Measurements from ENCODE around the gene CELSR1.
A peak's percentile ranks its signal among the peaks of the same experiment; 100 is the strongest.

Gene CELSR1

DNA sequence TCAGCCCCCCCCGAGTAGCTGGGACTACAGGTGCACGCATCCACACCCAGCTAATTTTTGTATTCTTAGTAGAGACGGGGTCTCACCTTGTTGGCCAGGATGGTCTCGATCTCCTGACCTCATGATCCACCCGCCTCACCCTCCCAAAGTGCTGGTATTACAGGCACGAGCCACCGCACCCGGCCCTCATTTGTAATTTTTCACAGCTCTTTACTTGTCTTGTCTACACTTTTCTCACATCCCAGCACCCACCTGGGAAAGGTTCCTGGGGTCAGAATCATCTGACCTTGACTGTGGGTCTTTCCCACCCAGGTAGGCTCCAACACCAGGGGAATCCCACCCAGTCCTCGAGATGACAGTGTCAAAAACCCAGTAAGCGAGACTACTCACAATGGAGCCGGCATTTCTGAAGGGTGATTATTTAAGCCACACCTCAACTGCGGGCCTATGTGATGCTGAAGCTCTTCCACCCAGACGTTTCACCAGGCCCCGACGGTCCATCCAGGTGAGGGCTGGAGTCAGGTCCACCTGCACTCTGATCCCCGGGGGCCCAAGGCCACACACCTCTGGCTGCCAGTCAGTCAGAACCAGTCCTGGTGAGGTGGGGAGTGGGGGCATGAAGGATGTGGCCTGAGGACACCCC is 23.4 kb downstream of the CELSR1 start:
- peaks cover 9% of the 10 kb centered on the region; the same call in 1 of the 2 replicates for H3K4me1 ChIP-seq (ENCODE audit: insufficient read depth, low read length)
- no peaks in the 10 kb centered on the region for H3K9me3 ChIP-seq (ENCODE audit: insufficient read depth, low read depth, low read length)
- H3K36me3 ChIP-seq (ENCODE audit: insufficient read depth, low read depth, low read length) = no peaks in the 10 kb centered on the region
- no peaks in the 10 kb centered on the region; the same call in 1 of the 2 replicates for H3K27me3 ChIP-seq (ENCODE audit: insufficient read depth, low read length)
- no peak overlapping the region for H3K27ac ChIP-seq (ENCODE audit: low read length)
- no peak overlapping the region for H3K9ac ChIP-seq (ENCODE audit: low read depth, low read length)
- H3K4me3 ChIP-seq (ENCODE audit: low read length) = no peak overlapping the region

DNA sequence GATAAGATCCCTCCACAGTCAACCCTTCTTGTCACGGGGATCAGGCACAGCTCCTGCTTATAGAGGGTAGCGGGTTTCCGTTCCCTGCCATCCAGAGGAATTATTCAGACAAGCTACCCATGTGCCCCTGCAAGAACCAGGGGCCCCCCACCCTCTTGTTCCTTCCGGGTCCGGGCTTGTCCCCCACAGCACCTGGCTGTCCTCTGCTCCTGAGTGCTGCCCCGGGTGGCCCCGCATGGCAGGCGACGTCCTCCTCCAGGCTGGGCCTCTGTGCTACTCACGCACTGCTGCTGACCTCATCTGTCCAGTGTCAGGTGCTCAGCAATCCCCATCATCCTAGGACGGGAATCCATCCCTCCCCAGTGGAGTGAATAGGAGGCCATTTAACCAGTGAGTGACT is 24.7 kb downstream of the CELSR1 start:
- no peaks in the 10 kb centered on the region for H3K36me3 ChIP-seq (ENCODE audit: insufficient read depth, low read depth, low read length)
- H3K4me3 ChIP-seq (ENCODE audit: low read length) = no peak overlapping the region
- no peaks in the 10 kb centered on the region; the same call in 1 of the 2 replicates for H3K27me3 ChIP-seq (ENCODE audit: insufficient read depth, low read length)
- no peaks in the 10 kb centered on the region for H3K9me3 ChIP-seq (ENCODE audit: insufficient read depth, low read depth, low read length)
- peaks cover 15% of the 10 kb centered on the region; the same call in 1 of the 2 replicates for H3K4me1 ChIP-seq (ENCODE audit: insufficient read depth, low read length)
- no peak overlapping the region for H3K27ac ChIP-seq (ENCODE audit: low read length)
- no peak overlapping the region for H3K9ac ChIP-seq (ENCODE audit: low read depth, low read length)

DNA sequence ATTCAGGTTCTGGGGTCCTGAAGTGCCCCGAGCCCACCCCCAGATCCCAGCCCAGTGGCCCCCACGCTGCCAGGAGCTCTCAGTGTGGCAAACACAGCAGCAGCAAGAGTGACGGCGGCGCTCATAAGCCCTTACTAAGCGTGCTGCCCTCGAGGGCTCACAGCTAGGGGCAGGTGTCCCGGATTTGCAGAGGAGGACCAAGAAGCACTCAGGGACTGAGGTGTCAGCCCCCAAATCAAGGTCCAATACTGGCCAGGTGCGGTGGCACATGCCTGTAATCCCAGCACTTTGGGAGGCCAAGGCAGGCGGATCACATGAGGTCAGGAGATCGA is 25.4 kb downstream of the CELSR1 start:
- Histone ChIP-seq H3K4me1 (ENCODE audit: insufficient read depth, low read length) (peaks cover 19% of the 10 kb centered on the region; the same call in 1 of the 2 replicates), H3K4me3 (ENCODE audit: low read length) (no peak overlapping the region), H3K36me3 (ENCODE audit: insufficient read depth, low read depth, low read length) (no peaks in the 10 kb centered on the region), H3K27me3 (ENCODE audit: insufficient read depth, low read length) (no peaks in the 10 kb centered on the region; the same call in 1 of the 2 replicates), H3K9me3 (ENCODE audit: insufficient read depth, low read depth, low read length) (no peaks in the 10 kb centered on the region), H3K27ac (ENCODE audit: low read length) (no peak overlapping the region), H3K9ac (ENCODE audit: low read depth, low read length) (no peak overlapping the region)

DNA sequence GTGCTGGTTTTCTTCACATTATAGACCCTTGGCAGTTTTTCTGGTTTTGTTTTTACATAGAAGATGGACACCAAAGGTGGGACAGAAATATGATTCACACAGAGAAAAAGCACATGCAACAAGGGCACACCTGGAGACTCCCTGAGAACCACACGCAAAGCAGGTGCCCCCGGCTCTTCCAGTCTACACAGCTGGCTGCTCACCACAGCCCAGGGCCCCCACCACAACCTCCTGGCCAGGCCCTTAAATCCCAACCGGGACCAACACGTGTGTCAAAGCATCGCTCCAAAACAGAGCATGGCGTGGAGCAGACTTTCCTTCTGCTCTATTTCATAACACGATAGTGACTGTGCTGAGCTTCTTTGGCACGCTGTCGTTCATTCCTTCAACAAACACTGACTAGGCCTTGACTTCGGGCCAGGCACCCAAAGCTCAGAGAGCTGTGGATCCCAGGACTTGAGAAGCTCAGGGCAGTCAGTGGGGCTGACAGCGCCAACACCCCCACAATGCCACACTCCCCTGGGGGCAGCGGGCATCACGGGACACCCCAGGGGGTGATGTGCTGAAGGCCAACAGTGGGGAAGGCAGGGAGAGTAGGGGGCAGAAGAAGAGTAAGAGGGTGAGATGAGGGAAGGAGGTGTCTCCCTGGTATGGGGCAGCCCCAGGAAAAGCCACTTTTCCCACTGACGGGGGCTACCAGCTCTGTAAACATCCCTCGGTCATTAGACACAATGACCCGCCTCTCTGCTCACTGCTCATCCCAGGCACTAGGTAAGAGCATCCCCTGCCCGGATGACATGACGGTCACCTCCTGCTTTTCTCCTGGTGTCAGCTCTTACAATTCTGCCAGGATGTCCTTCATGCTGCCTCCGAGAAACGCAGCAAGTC is 26.0 kb downstream of the CELSR1 start:
- H3K27ac ChIP-seq (ENCODE audit: low read length) = no peak overlapping the region
- H3K27me3 ChIP-seq (ENCODE audit: insufficient read depth, low read length) = no peaks in the 10 kb centered on the region; the same call in 1 of the 2 replicates
- peaks cover 19% of the 10 kb centered on the region; the same call in 1 of the 2 replicates for H3K4me1 ChIP-seq (ENCODE audit: insufficient read depth, low read length)
- H3K4me3 ChIP-seq (ENCODE audit: low read length) = no peak overlapping the region
- no peaks in the 10 kb centered on the region for H3K36me3 ChIP-seq (ENCODE audit: insufficient read depth, low read depth, low read length)
- no peak overlapping the region for H3K9ac ChIP-seq (ENCODE audit: low read depth, low read length)
- H3K9me3 ChIP-seq (ENCODE audit: insufficient read depth, low read depth, low read length) = no peaks in the 10 kb centered on the region

DNA sequence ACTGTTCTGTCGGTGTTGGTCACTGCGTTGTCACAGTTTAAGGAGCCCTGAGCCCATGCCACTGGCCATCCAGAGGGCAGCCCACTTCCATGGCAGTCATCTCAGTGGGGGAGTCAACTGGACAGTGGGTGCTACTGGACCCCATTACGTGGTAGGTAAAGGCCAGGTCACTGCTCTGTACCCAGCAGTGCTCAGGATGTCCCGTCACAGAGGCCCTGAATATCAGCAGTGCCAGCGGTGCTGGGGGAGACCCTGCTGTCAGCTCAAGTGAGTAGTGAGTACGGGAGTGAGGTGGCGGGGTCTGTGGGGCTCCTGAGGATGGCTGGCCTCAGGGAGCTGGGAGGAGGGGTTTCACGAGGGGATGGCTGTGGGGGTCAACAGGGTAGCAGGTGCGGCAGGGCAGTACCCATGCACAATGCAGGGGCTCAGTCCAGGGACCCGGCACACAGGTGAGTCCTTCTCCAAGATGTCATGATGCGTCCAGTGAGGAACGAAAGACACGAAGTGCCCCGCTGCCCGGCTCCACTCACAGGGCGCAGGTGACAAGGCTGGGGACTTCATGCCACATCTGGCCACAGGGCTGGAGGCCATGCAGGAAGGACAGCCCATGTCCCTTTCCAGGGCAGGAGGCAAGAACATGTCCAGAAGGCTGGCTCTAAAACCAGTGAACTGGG is 27.9 kb downstream of the CELSR1 start:
- H3K9me3 ChIP-seq (ENCODE audit: insufficient read depth, low read depth, low read length) = no peaks in the 10 kb centered on the region
- H3K27ac ChIP-seq (ENCODE audit: low read length) = no peak overlapping the region
- H3K4me3 ChIP-seq (ENCODE audit: low read length) = peak overlapping the region; percentile 41; the same call in 1 of the 2 replicates
- H3K4me1 ChIP-seq (ENCODE audit: insufficient read depth, low read length) = peaks cover 19% of the 10 kb centered on the region; the same call in 1 of the 2 replicates
- H3K36me3 ChIP-seq (ENCODE audit: insufficient read depth, low read depth, low read length) = no peaks in the 10 kb centered on the region
- H3K27me3 ChIP-seq (ENCODE audit: insufficient read depth, low read length) = no peaks in the 10 kb centered on the region; the same call in 1 of the 2 replicates
- peak overlapping the region; percentile 37; the same call in 1 of the 2 replicates for H3K9ac ChIP-seq (ENCODE audit: low read depth, low read length)

DNA sequence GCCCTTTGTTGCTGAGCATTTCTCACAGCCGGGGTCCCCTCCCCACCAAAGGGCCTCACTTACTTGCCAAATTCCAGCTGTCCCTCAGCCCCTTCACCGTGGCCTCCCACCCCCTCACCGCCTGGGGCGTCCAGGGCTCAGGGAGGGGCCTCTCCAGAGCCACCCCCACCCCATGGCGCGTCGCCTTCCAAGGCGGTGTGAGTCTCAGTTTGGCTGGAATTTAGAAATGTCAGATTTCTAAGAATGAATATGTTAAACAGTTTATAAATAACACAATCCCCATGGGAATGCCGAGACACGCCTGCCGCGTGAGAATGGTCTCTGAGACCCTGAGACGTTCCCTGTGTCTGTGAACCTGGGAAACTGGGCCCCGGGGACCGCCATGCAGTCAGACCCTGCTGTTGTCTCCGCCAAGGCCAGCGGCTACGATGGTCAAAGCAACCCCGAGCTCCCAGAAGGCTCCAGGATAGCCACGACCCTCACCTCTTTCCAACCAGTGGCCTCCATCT is 28.9 kb downstream of the CELSR1 start:
- no peaks in the 10 kb centered on the region; the same call in 1 of the 2 replicates for H3K27me3 ChIP-seq (ENCODE audit: insufficient read depth, low read length)
- no peak overlapping the region for H3K27ac ChIP-seq (ENCODE audit: low read length)

DNA sequence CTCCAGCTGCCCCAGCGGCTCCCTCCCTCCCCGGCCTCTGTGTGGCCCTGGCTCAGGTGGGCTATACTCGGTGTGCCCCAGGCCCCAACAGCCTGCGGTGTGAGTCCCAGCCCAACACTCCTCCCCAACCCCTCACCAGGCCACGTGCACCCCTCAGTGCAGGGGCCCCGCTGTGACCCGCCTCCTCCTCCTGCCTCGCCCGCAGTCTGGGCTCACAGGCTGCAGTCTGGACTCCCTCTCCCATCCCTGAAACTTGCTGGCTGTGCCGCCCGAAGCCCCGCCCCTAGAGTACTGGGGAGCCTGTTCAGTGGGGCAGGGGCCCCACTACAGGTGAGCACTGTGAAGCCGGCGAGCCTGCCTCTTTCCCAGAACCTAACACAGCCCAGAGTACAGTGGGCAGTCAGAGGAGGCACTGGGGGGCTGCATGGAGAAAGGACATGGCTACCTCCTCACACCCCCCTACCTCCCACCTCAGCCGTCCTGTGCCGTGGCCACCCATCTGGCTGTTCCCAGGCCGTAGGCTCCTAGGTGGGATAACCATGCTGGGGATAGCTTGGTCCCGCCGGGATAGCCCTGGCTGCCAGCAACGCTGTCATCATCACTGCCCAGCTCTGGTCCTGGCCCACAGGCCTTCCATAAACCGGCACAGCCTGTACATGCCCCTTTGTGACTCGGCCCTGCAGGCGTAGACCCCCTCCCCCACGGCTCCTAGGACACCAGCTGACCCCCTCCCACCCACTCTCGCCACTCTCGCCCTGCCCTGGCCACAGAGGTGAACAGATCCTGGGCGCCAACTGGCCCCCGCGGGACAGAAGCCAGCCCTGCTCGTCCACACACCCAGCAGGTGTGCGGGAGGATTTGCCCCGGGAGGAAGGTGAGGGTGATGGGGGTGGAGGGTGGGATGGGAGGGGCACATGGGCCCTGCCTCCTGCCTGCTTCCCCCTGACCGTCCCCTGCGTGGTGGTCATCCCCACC is 29.7 kb downstream of the CELSR1 start:
- Histone ChIP-seq H3K27me3 (ENCODE audit: insufficient read depth, low read length) (no peaks in the 10 kb centered on the region; the same call in 1 of the 2 replicates), H3K9ac (ENCODE audit: low read depth, low read length) (no peak overlapping the region), H3K27ac (ENCODE audit: low read length) (no peak overlapping the region), H3K36me3 (ENCODE audit: insufficient read depth, low read depth, low read length) (no peaks in the 10 kb centered on the region), H3K9me3 (ENCODE audit: insufficient read depth, low read depth, low read length) (no peaks in the 10 kb centered on the region), H3K4me1 (ENCODE audit: insufficient read depth, low read length) (peaks cover 19% of the 10 kb centered on the region; the same call in 1 of the 2 replicates), H3K4me3 (ENCODE audit: low read length) (no peak overlapping the region)

More for the DNA sequence above, 28.9 kb downstream of the CELSR1 start:
- peaks cover 19% of the 10 kb centered on the region; the same call in 1 of the 2 replicates for H3K4me1 ChIP-seq (ENCODE audit: insufficient read depth, low read length)
- H3K9ac ChIP-seq (ENCODE audit: low read depth, low read length) = no peak overlapping the region
- no peak overlapping the region for H3K4me3 ChIP-seq (ENCODE audit: low read length)
- H3K9me3 ChIP-seq (ENCODE audit: insufficient read depth, low read depth, low read length) = no peaks in the 10 kb centered on the region
- no peaks in the 10 kb centered on the region for H3K36me3 ChIP-seq (ENCODE audit: insufficient read depth, low read depth, low read length)

DNA sequence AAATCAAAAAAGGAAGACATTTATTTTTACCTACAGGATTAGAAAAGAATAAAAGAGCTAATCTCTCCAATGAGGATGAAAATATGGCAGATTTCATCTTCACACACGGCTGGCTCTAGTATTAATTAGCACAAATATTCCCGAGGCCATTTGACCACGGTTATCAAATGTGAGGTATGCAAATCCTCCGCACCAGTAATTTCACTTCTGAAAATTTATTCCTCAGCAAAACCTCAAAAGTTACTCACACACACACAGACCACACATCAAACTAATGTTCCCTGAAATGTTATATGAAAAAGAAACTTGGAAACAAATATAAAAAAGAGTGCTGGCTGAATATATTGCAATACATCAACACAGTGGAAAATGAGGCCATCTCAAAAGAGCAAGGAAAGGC is 32.8 kb downstream of the CELSR1 start:
- no peak overlapping the region for H3K4me3 ChIP-seq (ENCODE audit: low read length)
- no peak overlapping the region for H3K27ac ChIP-seq (ENCODE audit: low read length)
- H3K9ac ChIP-seq (ENCODE audit: low read depth, low read length) = no peak overlapping the region
- H3K36me3 ChIP-seq (ENCODE audit: insufficient read depth, low read depth, low read length) = no peaks in the 10 kb centered on the region
- H3K9me3 ChIP-seq (ENCODE audit: insufficient read depth, low read depth, low read length) = no peaks in the 10 kb centered on the region
- H3K27me3 ChIP-seq (ENCODE audit: insufficient read depth, low read length) = peaks cover 2% of the 10 kb centered on the region; the same call in 1 of the 2 replicates
- peaks cover 18% of the 10 kb centered on the region; the same call in 1 of the 2 replicates for H3K4me1 ChIP-seq (ENCODE audit: insufficient read depth, low read length)

DNA sequence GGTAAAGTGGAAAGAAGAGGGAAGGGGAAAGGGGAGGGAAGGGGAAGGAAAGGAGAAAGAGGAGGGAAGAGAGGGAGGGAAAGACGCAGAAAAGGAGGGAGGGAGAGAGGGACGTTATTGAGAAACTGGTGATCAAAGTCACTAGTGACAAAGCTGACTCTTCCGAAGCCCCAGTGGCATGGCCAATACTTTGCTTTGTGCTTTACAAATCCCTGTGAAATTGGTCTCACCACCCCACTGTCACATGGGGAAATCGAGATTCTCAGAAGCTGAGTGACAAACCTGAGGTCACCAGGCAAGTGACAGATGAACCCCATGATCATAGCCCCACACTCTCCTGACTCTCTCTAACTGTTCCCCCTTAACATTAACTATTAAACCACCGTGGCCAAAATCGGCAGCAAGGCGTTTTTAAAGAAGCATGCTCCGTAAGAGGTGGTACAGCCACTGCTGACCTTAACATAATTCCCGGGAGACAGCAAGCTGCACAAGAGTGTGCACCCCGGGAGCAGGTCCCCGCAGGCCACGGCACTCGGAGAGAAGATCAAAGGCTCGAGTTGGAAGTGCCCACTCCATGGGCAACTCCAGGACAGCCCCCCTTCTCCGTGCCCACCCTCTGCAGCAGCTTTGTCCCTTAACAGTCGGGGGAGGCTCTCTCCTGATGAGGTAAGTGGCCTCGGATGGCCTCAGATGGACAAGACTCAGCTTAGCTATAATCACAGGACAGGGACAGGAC is 34.8 kb downstream of the CELSR1 start:
- Histone ChIP-seq H3K4me3 (ENCODE audit: low read length) (no peak overlapping the region), H3K4me1 (ENCODE audit: insufficient read depth, low read length) (peaks cover 16% of the 10 kb centered on the region; the same call in 1 of the 2 replicates), H3K27me3 (ENCODE audit: insufficient read depth, low read length) (peaks cover 6% of the 10 kb centered on the region; the same call in 1 of the 2 replicates), H3K9me3 (ENCODE audit: insufficient read depth, low read depth, low read length) (no peaks in the 10 kb centered on the region), H3K27ac (ENCODE audit: low read length) (no peak overlapping the region), H3K9ac (ENCODE audit: low read depth, low read length) (no peak overlapping the region), H3K36me3 (ENCODE audit: insufficient read depth, low read depth, low read length) (no peaks in the 10 kb centered on the region)

DNA sequence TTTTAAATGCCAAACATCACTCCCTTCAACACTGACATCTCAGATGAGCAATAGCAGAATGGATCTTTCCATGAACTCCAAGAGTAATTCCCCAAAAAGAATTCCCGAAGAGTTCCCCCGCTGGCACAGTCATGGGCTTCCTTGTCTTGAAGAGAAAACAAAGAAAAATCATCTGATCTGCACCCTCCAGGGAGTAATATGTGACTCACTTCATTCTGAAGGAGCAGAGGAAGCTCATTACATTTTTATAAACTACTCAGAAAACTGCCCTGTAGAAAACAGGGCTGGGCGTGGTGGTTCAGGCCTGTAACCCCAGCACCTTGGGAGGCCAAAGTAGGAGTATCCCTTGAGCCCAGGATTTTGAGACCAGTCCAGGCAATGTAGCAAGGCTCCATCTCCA is 35.7 kb downstream of the CELSR1 start:
- no peak overlapping the region for H3K4me3 ChIP-seq (ENCODE audit: low read length)
- peaks cover 6% of the 10 kb centered on the region; the same call in 1 of the 2 replicates for H3K27me3 ChIP-seq (ENCODE audit: insufficient read depth, low read length)
- no peaks in the 10 kb centered on the region for H3K9me3 ChIP-seq (ENCODE audit: insufficient read depth, low read depth, low read length)
- peaks cover 13% of the 10 kb centered on the region; the same call in 1 of the 2 replicates for H3K4me1 ChIP-seq (ENCODE audit: insufficient read depth, low read length)
- H3K36me3 ChIP-seq (ENCODE audit: insufficient read depth, low read depth, low read length) = no peaks in the 10 kb centered on the region
- no peak overlapping the region for H3K27ac ChIP-seq (ENCODE audit: low read length)
- no peak overlapping the region for H3K9ac ChIP-seq (ENCODE audit: low read depth, low read length)
